Measurements from ENCODE around the gene HTR3A.

DNA sequence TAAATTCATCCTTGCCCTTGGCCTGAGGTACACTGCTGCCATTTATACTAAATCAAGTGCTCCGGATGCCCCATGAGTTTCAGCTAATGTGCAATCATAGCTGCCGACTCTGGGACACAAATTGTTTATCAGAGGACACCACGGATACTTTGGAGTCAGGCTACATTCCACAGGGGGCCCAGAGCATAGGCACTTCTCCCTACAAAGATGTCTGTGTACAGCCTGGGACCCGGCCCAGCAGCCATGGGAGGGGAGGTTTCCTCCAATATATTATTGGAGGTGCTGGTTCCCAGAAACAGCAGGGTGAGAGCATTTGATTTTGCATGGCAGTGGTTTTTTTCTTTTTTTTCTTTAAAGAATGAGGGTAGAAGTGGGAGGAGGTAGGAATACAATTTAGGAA lies 39.0 kb upstream of the HTR3A start:
- TF ChIP-seq CTCF (IDR thresholded peaks at IDR 0.05; ENCODE audit: low read length) (no peak), EZH2phosphoT487 (IDR thresholded peaks at IDR 0.05; ENCODE audit: low read length) (no peak)

All from MM.1S (cell line).